ENCODE measurements around the gene RORC. TPM values are rescaled to one million over a fixed set of nuclear protein-coding genes. Genes with fewer than 3 reads are reported as not detected.

RORC gene
- total and polyA plus RNA-seq, 3 donors from 2014 or later: 30.9 to 70.4 (median 55.4) TPM

GRCh38 chr1:151760597-151761385, 70.8 kb downstream of the RORC start:
- intact Hi-C loops (cut with DNase I; ENCODE audit: low total_unique reads): no loop called here
- no peak overlapping the region for H3K27ac ChIP-seq
- H3K36me3 ChIP-seq (ENCODE audit: low read depth, missing control alignments): no peaks in the 10 kb centered on the region
- WGBS, 2 donors: 86 to 96% methylated on average over 7 of the region's 7 CpGs
- H3K4me3 ChIP-seq: no peak overlapping the region
- H3K9me3 ChIP-seq: no peaks in the 10 kb centered on the region
- H3K4me1 ChIP-seq: no peaks in the 10 kb centered on the region
- DNase-seq: no peak
- TF ChIP-seq CTCF (IDR thresholded peaks at IDR 0.05) (no peak), POLR2A (IDR thresholded peaks at IDR 0.05) (no peak)
- no peaks in the 10 kb centered on the region for H3K27me3 ChIP-seq

GRCh38 chr1:151759241-151759640, 72.4 kb downstream of the RORC start:
- no peaks in the 10 kb centered on the region for H3K9me3 ChIP-seq

GRCh38 chr1:151756291-151756690, 75.3 kb downstream of the RORC start:
- Histone ChIP-seq H3K4me3 (no peak overlapping the region), H3K9me3 (no peaks in the 10 kb centered on the region), H3K36me3 (ENCODE audit: low read depth, missing control alignments) (no peaks in the 10 kb centered on the region), H3K27me3 (no peaks in the 10 kb centered on the region), H3K4me1 (no peaks in the 10 kb centered on the region), H3K27ac (no peak overlapping the region)
- 75 to 88% methylated on average over 1 of the region's 1 CpG for WGBS, 2 donors
- TF ChIP-seq POLR2A (IDR thresholded peaks at IDR 0.05) (no peak), CTCF (IDR thresholded peaks at IDR 0.05) (no peak)
- DNase-seq: no peak
- intact Hi-C loops (cut with DNase I; ENCODE audit: low total_unique reads): no loop called here

More at GRCh38 chr1:151759241-151759640, 72.4 kb downstream of the RORC start:
- no peak for TF ChIP-seq CTCF (IDR thresholded peaks at IDR 0.05)
- TF ChIP-seq POLR2A (IDR thresholded peaks at IDR 0.05): no peak
- no peak overlapping the region for H3K4me3 ChIP-seq
- no peaks in the 10 kb centered on the region for H3K27me3 ChIP-seq
- intact Hi-C loops (cut with DNase I; ENCODE audit: low total_unique reads): no loop called here
- no peaks in the 10 kb centered on the region for H3K4me1 ChIP-seq
- H3K36me3 ChIP-seq (ENCODE audit: low read depth, missing control alignments): no peaks in the 10 kb centered on the region
- no peak for DNase-seq
- H3K27ac ChIP-seq: no peak overlapping the region

Small RNA genes lying within 50 kb of the gene (small RNA-seq; reads per million reads assigned to genes)
- gene RF00019: 0 reads per million in 2 donors

Other genes starting within 250 kb of the RORC start
- 10 to 100 TPM; 42.8 to 44.4 TPM for gene SNX27, start 219.8 kb downstream of the RORC start, total RNA-seq
- 24.7 TPM for gene SNX27, start 219.8 kb downstream of the RORC start, polyA plus RNA-seq (ENCODE audit: insufficient read depth, low read depth, low replicate concordance)
- gene CELF3, start 115.0 kb downstream of the RORC start, total RNA-seq: 1 to 10 TPM; 3.2 to 4.6 TPM
- 2.6 TPM for gene CELF3, start 115.0 kb downstream of the RORC start, polyA plus RNA-seq (ENCODE audit: insufficient read depth, low read depth, low replicate concordance)
- 10 to 100 TPM in 1 of 2 donors, 1 to 10 TPM in 1; 6.4 to 30.2 TPM for gene RIIAD1, start 110.3 kb downstream of the RORC start, total RNA-seq
- 20.5 TPM for gene RIIAD1, start 110.3 kb downstream of the RORC start, polyA plus RNA-seq (ENCODE audit: insufficient read depth, low read depth, low replicate concordance)
- gene MRPL9, start 68.3 kb downstream of the RORC start, total RNA-seq: 10 to 100 TPM; 53.5 to 70.6 TPM
- gene MRPL9, start 68.3 kb downstream of the RORC start, polyA plus RNA-seq (ENCODE audit: insufficient read depth, low read depth, low replicate concordance): 75.0 TPM
- 10 to 100 TPM; 26.3 to 31.5 TPM for gene TDRKH, start 41.3 kb downstream of the RORC start, total RNA-seq
- gene TDRKH, start 41.3 kb downstream of the RORC start, polyA plus RNA-seq (ENCODE audit: insufficient read depth, low read depth, low replicate concordance): 50.9 TPM
- 1 to 10 TPM; 3.1 to 3.5 TPM for gene LINGO4, start 26.4 kb downstream of the RORC start, total RNA-seq
- gene LINGO4, start 26.4 kb downstream of the RORC start, polyA plus RNA-seq (ENCODE audit: insufficient read depth, low read depth, low replicate concordance): 1.4 TPM
- gene C2CD4D, start 8.0 kb upstream of the RORC start, total RNA-seq: 1 to 10 TPM; 1.4 to 2.0 TPM
- 0.29 TPM for gene C2CD4D, start 8.0 kb upstream of the RORC start, polyA plus RNA-seq (ENCODE audit: insufficient read depth, low read depth, low replicate concordance)
- not detected for gene THEM5, start 21.9 kb upstream of the RORC start, total RNA-seq
- gene THEM5, start 21.9 kb upstream of the RORC start, polyA plus RNA-seq (ENCODE audit: insufficient read depth, low read depth, low replicate concordance): 0.57 TPM
- 10 to 100 TPM; 35.0 to 42.0 TPM for gene THEM4, start 77.7 kb upstream of the RORC start, total RNA-seq
- 33.5 TPM for gene THEM4, start 77.7 kb upstream of the RORC start, polyA plus RNA-seq (ENCODE audit: insufficient read depth, low read depth, low replicate concordance)
- 100 to 1,000 TPM in 1 of 2 donors, 10 to 100 TPM in 1; 92.4 to 110 TPM for gene S100A10, start 162.1 kb upstream of the RORC start, total RNA-seq
- 364 TPM for gene S100A10, start 162.1 kb upstream of the RORC start, polyA plus RNA-seq (ENCODE audit: insufficient read depth, low read depth, low replicate concordance)
- gene S100A11, start 205.2 kb upstream of the RORC start, total RNA-seq: 10 to 100 TPM; 80.2 to 86.9 TPM
- 275 TPM for gene S100A11, start 205.2 kb upstream of the RORC start, polyA plus RNA-seq (ENCODE audit: insufficient read depth, low read depth, low replicate concordance)

Data from testis (tissue), 3 donors.